Measurements from ENCODE around the gene IL37.

GRCh38 chr2:112924821-112925220 lies 13.9 kb downstream of the IL37 start:
- TF ChIP-seq POLR2A (IDR thresholded peaks at IDR 0.05) (no peak), CTCF (IDR thresholded peaks at IDR 0.05) (no peak), EP300 (IDR thresholded peaks at IDR 0.05) (no peak)
